ENCODE measurements around the gene HNF1B.

Gene HNF1B

GRCh38 chr17:37678036-37678435 is 66.8 kb downstream of the HNF1B start:
- H3F3A ChIP-seq (ENCODE audit: control insufficient read depth, insufficient read depth): no peaks in the 10 kb centered on the region
- H3K9me2 ChIP-seq (replicated peaks; ENCODE audit: control insufficient read depth, low read length): no peaks in the 10 kb centered on the region
- H4K20me1 ChIP-seq (ENCODE audit: control insufficient read depth, insufficient read depth, low read depth, low read length): no peaks in the 10 kb centered on the region
- H3K9me3 ChIP-seq (ENCODE audit: control insufficient read depth, insufficient read depth, low read length): no peaks in the 10 kb centered on the region
- no peak overlapping the region for H3K4me3 ChIP-seq (ENCODE audit: low read length)
- no peaks in the 10 kb centered on the region for H3K4me1 ChIP-seq (ENCODE audit: control insufficient read depth, low read length)
- no peaks in the 10 kb centered on the region for H3K36me3 ChIP-seq (ENCODE audit: control insufficient read depth, low read length)
- no peak overlapping the region for H3K4me2 ChIP-seq (ENCODE audit: low read length)
- no peak overlapping the region for H3K27ac ChIP-seq (ENCODE audit: low read depth, low read length)
- TF ChIP-seq EZH2phosphoT487 (IDR thresholded peaks at IDR 0.05; ENCODE audit: borderline replicate concordance, low read length) (no peak), CTCF (IDR thresholded peaks at IDR 0.05; ENCODE audit: low read depth, low read length, poor library complexity, severe bottlenecking) (no peak)
- H3K79me2 ChIP-seq (ENCODE audit: control insufficient read depth, low read length): no peaks in the 10 kb centered on the region
- peaks cover 20% of the 10 kb centered on the region for H3K27me3 ChIP-seq (ENCODE audit: control insufficient read depth, low read length)

GRCh38 chr17:37677021-37677420 is 67.8 kb downstream of the HNF1B start:
- no peak overlapping the region for H3K27ac ChIP-seq (ENCODE audit: low read depth, low read length)
- H3K79me2 ChIP-seq (ENCODE audit: control insufficient read depth, low read length): no peaks in the 10 kb centered on the region
- TF ChIP-seq EZH2phosphoT487 (IDR thresholded peaks at IDR 0.05; ENCODE audit: borderline replicate concordance, low read length): no peak
- TF ChIP-seq CTCF (IDR thresholded peaks at IDR 0.05; ENCODE audit: low read depth, low read length, poor library complexity, severe bottlenecking): no peak
- no peaks in the 10 kb centered on the region for H3K4me1 ChIP-seq (ENCODE audit: control insufficient read depth, low read length)
- peaks cover 20% of the 10 kb centered on the region for H3K27me3 ChIP-seq (ENCODE audit: control insufficient read depth, low read length)
- no peaks in the 10 kb centered on the region for H3K36me3 ChIP-seq (ENCODE audit: control insufficient read depth, low read length)
- no peaks in the 10 kb centered on the region for H3K9me2 ChIP-seq (replicated peaks; ENCODE audit: control insufficient read depth, low read length)
- no peaks in the 10 kb centered on the region for H3K9me3 ChIP-seq (ENCODE audit: control insufficient read depth, insufficient read depth, low read length)
- H3K4me3 ChIP-seq (ENCODE audit: low read length): no peak overlapping the region
- H4K20me1 ChIP-seq (ENCODE audit: control insufficient read depth, insufficient read depth, low read depth, low read length): no peaks in the 10 kb centered on the region
- H3K4me2 ChIP-seq (ENCODE audit: low read length): no peak overlapping the region
- no peaks in the 10 kb centered on the region for H3F3A ChIP-seq (ENCODE audit: control insufficient read depth, insufficient read depth)

GRCh38 chr17:37676115-37676925 is 68.5 kb downstream of the HNF1B start:
- Histone ChIP-seq H3K36me3 (ENCODE audit: control insufficient read depth, low read length) (no peaks in the 10 kb centered on the region), H3K4me2 (ENCODE audit: low read length) (no peak overlapping the region), H3K79me2 (ENCODE audit: control insufficient read depth, low read length) (no peaks in the 10 kb centered on the region), H3K27me3 (ENCODE audit: control insufficient read depth, low read length) (peaks cover 20% of the 10 kb centered on the region), H3K27ac (ENCODE audit: low read depth, low read length) (no peak overlapping the region), H3K4me3 (ENCODE audit: low read length) (no peak overlapping the region), H4K20me1 (ENCODE audit: control insufficient read depth, insufficient read depth, low read depth, low read length) (no peaks in the 10 kb centered on the region), H3K9me2 (replicated peaks; ENCODE audit: control insufficient read depth, low read length) (no peaks in the 10 kb centered on the region), H3K4me1 (ENCODE audit: control insufficient read depth, low read length) (no peaks in the 10 kb centered on the region), H3F3A (ENCODE audit: control insufficient read depth, insufficient read depth) (no peaks in the 10 kb centered on the region), H3K9me3 (ENCODE audit: control insufficient read depth, insufficient read depth, low read length) (no peaks in the 10 kb centered on the region)
- no peak for TF ChIP-seq CTCF (IDR thresholded peaks at IDR 0.05; ENCODE audit: low read depth, low read length, poor library complexity, severe bottlenecking)
- no peak for TF ChIP-seq EZH2phosphoT487 (IDR thresholded peaks at IDR 0.05; ENCODE audit: borderline replicate concordance, low read length)

Data from DOHH2 (cell line).